Neural cell (in vitro differentiated cells): ENCODE measurements around the gene MFRP.

Experiments
- EP300 ChIP-seq: fragments of 450-650 bp; conservative IDR thresholded peaks from 2 replicates; pipeline ENCODE4 v1.6.1; 2014; ENCODE audit warnings: antibody characterized with exemption, mild to moderate bottlenecking, moderate library complexity; ENCODE audit not compliant: poor library complexity, severe bottlenecking
- EZH2 ChIP-seq: fragments of 200-600, 300-800 bp; shearing (Covaris generic), sonication (generic); IDR thresholded peaks from 2 replicates; pipeline ENCODE4 v1.6.1; 2014; ENCODE audit warnings: antibody characterized with exemption, low read length, borderline replicate concordance, mild to moderate bottlenecking; ENCODE audit not compliant: insufficient read depth, poor library complexity, severe bottlenecking
- POLR2AphosphoS5 ChIP-seq: IDR thresholded peaks from 2 replicates; pipeline ENCODE4 v1.6.1; 2012
- TAF1 ChIP-seq: IDR thresholded peaks from 2 replicates; pipeline ENCODE4 v1.6.1; 2012; ENCODE audit warnings: low read depth
- TF ChIP-seq, protein P1 (sequence below): fragments of 450-650 bp; IDR thresholded peaks from 2 replicates; pipeline ENCODE4 v1.5.1; 2014; ENCODE audit warnings: antibody characterized with exemption, mild to moderate bottlenecking, moderate library complexity; ENCODE audit not compliant: poor library complexity, severe bottlenecking

DNA sequence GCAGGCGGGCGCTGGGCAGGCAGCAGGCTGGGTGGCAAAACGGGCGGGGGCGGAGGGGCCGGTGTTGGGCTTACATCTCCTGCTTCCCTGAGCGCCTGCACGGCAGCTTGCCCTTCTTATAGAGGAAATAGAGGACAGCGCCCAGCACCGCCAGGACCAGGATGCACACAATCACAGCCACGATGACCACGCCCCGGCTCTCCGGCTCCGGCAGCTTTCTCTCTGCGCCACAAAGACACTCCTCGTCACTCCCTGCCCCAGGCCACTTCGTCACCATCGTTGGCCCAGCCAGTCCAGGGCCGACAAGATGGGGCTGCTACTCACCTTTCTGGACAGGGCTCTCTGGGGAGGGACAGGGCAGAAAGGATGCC is 35.8 kb downstream of the MFRP start:
- TF ChIP-seq POLR2AphosphoS5 (no peak), EP300 (no peak), TAF1 (no peak), EZH2 (no peak)
- TF ChIP-seq, protein P1, sequence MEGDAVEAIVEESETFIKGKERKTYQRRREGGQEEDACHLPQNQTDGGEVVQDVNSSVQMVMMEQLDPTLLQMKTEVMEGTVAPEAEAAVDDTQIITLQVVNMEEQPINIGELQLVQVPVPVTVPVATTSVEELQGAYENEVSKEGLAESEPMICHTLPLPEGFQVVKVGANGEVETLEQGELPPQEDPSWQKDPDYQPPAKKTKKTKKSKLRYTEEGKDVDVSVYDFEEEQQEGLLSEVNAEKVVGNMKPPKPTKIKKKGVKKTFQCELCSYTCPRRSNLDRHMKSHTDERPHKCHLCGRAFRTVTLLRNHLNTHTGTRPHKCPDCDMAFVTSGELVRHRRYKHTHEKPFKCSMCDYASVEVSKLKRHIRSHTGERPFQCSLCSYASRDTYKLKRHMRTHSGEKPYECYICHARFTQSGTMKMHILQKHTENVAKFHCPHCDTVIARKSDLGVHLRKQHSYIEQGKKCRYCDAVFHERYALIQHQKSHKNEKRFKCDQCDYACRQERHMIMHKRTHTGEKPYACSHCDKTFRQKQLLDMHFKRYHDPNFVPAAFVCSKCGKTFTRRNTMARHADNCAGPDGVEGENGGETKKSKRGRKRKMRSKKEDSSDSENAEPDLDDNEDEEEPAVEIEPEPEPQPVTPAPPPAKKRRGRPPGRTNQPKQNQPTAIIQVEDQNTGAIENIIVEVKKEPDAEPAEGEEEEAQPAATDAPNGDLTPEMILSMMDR = no peak
